DMS53 treated with DMSO at 0.1 percent for 48 hours (cell line): Measurements from ENCODE around the gene PTGER1.
A peak's percentile ranks its signal among the peaks of the same experiment; 100 is the strongest.

Experiments used
- DNase-seq: peaks from one replicate; lab custom pipeline; 2025; ENCODE audit not compliant: unreplicated experiment; lab: John Stamatoyannopoulos, UW

PTGER1 gene

DNA sequence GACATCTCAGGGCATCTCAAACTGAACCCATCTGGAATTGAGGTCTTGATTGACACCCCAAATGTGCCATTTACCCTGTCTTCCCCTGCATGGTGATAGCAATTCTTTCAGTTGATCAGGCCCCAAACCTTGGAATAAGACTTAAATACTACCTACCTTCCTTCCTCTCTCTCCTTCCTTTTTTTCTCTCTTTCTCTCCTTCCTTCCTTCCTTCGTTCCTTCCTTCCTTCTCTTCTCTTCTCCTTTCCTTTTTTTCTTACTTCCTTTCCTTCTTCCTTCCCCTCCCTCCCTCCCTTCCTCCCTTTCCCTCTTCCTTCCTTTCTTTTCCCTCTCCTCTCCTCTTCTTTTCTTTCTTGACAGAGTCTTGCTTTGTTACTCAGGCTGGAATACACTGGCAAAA lies 28.1 kb upstream of the PTGER1 start:
- no peak for DNase-seq

- DNase-seq: no peak
Observed at GRCh38 chr19:14502334-14503092, 27.4 kb upstream of the PTGER1 start.

- DNase-seq: no peak
Observed at GRCh38 chr19:14497228-14497921, 22.2 kb upstream of the PTGER1 start.

DNA sequence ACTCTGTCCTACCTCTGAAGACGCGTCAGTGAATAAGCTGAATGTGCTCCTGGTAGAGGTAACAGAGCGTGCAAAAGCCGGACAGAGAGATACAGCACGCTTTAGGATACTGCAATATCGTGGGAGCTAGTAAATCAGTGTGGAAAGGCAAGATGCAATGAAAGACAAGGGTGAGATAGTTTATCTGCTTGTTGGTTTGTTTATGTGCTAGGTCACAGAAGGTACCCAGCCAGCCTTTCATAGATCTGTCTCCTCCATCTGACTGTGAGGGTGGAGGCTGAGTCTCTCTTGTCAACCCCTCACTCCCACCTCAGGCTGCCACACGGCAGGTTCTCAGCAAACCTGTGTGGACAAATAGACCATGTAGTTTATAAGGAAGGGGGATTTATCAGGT lies 21.7 kb upstream of the PTGER1 start:
- no peak for DNase-seq

DNA sequence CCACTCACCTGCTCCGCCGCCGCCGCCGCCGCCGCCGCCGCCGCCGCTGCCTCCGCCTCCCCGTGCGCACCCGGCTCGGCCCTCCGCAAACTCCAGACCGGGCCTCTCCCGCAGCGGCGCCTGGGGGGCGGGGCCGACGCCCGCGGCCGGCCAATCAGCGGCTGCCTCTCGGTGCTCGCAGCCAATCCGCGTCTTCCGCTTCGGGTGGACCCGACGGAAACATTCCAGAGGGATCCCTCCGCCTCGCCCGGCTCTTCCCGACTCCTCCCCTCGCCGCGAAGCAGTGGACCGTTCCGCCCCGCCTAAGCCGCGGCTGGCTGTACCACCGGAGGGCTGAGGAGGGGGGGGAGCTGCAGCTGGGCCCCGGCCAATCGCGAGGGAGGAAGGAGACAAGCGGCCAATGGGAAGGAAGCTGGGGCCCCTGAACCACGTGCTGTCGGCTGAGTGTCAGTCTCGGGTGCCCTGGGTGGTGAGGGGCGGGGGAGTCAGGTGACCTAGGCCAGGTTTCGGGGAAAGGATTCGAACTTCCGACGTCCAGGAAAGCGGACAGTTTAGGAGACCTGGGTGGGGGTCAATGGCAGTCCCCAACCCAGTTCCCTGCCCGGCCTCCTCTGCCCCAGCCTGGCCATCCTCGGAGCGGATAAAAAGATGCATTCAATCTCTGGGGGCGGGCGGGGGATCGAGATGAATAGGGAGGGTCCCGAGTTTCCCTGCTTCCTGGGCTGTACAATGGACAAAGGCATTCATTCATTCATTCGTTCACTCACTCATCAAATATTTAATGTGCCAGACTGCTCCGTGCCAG lies 21.1 kb upstream of the PTGER1 start, which contains the start of gene GIPC1:
Gene GIPC1, minus strand, starts transcription at position 99 of the 805 bp plus-strand sequence. CDS start 13,151 bp downstream, outside the sequence.
- peak; percentile 89 for DNase-seq

GRCh38 chr19:14495672-14496028 lies 20.5 kb upstream of the PTGER1 start:
- DNase-seq: no peak

GRCh38 chr19:14494910-14495671 lies 19.9 kb upstream of the PTGER1 start:
- DNase-seq: no peak

DNA sequence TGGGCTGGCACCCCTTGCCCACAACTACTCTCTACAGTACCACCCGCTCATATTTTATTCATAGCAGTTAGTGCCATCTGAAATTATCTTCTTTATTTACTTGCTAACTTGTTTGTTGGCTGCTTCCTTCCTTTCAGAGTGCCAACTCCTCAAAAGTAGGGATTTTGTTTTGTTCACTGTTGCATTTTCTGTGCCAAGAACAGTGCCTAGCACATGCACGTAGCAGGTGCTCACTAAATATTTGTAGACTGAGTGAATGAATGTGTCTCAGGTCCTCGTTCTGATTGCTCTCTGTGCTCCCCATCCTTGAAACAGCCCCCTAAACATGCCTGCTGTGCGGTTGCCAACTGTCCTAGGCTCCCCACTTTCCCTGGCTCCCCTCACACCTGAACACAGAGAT lies 19.3 kb upstream of the PTGER1 start:
- no peak for DNase-seq

DNA sequence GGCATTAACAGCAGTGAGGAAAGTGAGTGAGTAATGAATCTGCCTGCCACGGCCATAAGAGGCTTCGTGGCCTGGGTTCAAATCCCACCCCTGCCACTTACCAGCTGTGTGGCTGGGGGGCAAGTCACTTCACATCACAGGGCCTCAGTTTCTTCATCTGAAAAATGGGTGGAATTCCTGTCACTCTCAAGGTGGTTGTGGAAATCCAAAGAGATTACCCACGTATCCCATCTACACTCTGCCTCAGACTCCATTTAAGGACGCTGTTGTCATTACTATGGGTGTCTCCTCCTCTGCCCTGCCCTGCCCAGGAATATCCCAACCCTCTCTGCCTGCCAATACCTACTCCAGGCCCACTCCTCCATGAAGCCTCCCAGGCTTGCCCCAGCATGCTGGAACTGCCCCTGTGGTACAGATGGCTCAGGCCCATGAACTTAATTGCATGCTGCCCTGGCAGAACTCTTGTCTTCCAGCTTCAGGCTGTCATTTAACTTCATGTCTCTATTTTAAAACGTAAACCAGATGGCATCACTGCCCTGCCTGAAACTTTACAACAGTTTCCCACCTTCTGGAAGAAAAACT lies 17.7 kb upstream of the PTGER1 start:
- DNase-seq: no peak

- no peak for DNase-seq
Observed at GRCh38 chr19:14487370-14488125, 12.4 kb upstream of the PTGER1 start.

GRCh38 chr19:14482172-14482941 lies 7.2 kb upstream of the PTGER1 start:
- DNase-seq: no peak

DNA sequence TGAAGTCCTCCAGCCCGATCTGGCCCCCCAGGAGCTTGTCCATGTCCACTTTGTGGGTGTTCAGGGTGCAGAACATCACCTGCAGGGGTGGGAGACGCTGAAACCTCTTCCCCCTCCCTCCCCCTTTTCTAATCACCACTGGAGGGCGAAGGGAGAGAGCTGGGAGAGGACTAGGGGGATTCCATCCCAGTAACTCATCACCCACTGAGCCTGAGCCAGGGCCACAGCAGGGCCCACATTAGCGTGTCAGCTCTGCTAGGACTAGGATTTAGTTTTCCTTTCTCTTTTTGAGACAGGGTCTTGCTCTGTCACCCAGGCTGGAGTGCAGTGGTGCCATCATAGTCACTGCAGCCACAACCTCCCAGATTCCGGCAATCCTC lies 5.5 kb upstream of the PTGER1 start:
- DNase-seq: no peak

DNA sequence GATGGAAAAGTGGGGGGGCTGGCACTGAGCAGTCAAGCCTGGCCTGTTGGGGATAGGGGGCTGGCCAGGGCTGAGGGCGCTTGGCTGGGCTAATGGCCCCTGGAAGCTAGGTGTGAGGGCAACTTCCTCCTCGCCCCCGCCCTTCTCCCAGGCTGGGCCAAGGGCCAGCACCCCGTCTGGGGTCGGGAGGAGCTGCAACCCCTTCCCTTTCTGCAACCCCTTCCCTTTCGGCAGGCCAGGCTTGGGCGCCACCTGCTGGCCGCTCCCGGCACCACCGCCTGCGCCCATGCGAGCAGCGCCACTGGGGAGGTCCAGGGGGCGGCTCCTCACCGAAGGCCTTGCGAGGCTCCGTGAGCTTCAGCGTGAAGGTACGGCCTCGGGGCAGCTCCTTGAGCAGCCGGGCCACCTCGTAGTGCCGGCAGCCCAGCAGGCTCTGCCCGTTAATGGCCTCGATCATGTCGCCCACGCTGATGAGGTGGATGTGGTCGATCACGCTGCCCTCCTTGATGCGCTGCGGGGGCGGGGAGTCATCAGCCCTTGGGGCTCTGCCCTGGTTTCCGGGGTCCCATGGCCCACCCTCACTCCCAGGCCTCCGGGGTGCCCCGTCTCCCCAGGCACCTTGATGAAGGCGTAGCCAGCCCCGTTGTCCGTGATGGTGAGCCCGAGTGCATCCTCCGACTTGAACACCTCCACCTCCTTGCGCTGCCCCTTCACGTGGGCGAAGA lies 5.0 kb upstream of the PTGER1 start:
- no peak for DNase-seq

GRCh38 chr19:14479309-14479974 lies 4.3 kb upstream of the PTGER1 start:
- no peak for DNase-seq

DNA sequence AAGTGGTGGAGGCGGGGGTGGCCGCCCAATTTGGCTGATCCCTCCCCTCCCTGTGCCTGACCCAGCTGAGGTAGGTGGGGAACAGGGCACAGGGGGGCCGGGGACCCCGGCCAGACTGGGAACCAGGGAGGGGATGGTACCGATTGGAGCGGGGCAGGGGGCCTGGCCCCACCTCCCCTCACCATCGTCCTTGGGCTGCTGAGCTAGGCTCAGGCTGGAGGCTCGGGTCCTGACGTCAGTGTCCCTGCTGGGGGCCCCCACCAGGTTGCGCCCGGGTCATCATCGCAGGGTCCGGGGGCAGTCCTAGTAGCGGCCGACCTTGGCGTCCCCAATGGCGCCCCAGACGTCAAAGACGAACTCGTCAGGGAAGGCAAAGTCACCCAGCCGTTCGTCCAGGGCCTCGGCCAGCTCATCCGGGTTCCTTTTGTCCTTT lies 3.0 kb upstream of the PTGER1 start:
- DNase-seq: no peak

GRCh38 chr19:14477418-14478112 lies 2.4 kb upstream of the PTGER1 start:
- no peak for DNase-seq

DNA sequence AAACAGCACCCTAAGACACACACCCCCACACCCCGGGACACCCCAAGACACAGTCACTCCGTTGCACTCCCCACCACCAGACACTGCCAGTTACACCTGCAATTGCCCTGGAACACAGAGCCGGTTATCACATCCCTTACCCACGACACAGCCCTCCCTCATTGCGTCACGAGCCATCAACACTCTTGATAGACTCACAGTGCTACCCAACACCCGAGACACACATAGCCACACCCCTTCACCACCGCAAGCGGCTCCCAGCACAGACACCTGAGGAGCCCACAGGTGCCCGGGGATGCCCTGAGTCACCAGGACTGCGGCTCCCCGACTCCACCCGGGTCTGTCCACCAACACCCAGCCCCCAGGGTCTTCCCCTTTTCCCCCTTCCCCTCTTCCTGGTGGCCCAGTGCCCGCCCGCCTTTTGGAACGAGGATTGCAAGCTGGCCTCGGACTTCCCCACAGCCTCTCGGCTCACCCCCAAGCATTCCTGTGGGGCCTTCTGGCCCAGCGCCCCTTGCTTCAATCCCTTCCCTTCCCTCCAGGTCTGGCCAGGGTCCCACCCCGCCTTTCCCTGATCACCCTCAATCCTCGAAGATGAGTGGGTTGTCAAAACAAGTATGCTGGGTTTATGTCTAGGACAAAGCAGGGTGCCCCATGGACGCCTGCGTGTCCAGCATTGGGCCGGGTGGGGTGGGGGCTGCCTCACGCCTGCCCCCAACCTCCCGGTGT lies 1.7 kb upstream of the PTGER1 start:
- DNase-seq: peak; percentile 36
